ENCODE measurements around the gene CYP27A1.

- TF ChIP-seq POLR2AphosphoS5 (IDR thresholded peaks at IDR 0.05) (no peak), POLR2A (IDR thresholded peaks at IDR 0.05) (no peak), EP300 (IDR thresholded peaks at IDR 0.05) (no peak), CTCF (IDR thresholded peaks at IDR 0.05) (no peak)
Observed at GRCh38 chr2:218828477-218828778, 46.5 kb downstream of the CYP27A1 start.
